Measurements from ENCODE around the gene KLHL29. TPM values are rescaled to one million over a fixed set of nuclear protein-coding genes. Genes with fewer than 3 reads are reported as not detected.

KLHL29 gene
- total and polyA plus RNA-seq, 2 experiments from 2014 or later, result 1.5 to 6.5 TPM

DNA sequence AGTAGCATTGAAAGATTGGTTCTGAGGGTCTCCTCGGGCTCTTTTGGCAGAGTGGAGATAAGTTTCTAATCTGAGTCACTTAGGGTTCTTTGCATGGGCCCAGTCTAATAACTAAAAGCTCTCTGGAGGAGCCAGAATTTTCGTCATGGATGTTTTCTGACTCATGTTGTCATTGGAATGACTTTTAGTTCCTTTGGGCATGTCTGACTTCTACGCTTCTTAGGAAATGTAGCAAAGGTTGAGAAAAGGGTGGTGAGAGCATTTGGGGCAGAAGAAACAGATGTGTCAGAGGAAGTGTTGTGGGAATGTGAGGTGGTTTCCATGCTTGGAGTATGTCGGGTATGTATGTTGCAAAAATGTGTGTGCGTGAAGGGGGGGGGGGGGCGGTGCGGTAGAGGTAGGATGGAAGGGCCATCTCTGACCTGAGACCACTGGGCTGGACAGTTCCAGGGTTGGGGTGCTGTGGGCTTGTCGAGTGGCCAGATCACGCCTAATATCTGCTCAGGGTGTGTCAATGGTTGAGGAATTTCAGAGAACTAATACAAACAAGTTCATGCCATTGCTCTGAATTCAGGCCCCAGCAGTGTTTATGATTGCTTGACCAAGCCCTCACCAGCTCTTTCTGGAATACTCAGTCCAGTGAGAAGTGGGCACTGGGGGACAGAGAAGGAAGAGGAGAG is 26.9 kb downstream of the KLHL29 start (continued):
- TF ChIP-seq, protein P1, sequence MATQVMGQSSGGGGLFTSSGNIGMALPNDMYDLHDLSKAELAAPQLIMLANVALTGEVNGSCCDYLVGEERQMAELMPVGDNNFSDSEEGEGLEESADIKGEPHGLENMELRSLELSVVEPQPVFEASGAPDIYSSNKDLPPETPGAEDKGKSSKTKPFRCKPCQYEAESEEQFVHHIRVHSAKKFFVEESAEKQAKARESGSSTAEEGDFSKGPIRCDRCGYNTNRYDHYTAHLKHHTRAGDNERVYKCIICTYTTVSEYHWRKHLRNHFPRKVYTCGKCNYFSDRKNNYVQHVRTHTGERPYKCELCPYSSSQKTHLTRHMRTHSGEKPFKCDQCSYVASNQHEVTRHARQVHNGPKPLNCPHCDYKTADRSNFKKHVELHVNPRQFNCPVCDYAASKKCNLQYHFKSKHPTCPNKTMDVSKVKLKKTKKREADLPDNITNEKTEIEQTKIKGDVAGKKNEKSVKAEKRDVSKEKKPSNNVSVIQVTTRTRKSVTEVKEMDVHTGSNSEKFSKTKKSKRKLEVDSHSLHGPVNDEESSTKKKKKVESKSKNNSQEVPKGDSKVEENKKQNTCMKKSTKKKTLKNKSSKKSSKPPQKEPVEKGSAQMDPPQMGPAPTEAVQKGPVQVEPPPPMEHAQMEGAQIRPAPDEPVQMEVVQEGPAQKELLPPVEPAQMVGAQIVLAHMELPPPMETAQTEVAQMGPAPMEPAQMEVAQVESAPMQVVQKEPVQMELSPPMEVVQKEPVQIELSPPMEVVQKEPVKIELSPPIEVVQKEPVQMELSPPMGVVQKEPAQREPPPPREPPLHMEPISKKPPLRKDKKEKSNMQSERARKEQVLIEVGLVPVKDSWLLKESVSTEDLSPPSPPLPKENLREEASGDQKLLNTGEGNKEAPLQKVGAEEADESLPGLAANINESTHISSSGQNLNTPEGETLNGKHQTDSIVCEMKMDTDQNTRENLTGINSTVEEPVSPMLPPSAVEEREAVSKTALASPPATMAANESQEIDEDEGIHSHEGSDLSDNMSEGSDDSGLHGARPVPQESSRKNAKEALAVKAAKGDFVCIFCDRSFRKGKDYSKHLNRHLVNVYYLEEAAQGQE (IDR thresholded peaks at IDR 0.05; ENCODE audit: unreplicated experiment), result no peak
- TF ChIP-seq, protein P2, sequence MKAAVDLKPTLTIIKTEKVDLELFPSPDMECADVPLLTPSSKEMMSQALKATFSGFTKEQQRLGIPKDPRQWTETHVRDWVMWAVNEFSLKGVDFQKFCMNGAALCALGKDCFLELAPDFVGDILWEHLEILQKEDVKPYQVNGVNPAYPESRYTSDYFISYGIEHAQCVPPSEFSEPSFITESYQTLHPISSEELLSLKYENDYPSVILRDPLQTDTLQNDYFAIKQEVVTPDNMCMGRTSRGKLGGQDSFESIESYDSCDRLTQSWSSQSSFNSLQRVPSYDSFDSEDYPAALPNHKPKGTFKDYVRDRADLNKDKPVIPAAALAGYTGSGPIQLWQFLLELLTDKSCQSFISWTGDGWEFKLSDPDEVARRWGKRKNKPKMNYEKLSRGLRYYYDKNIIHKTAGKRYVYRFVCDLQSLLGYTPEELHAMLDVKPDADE (IDR thresholded peaks at IDR 0.05), result no peak
- TF ChIP-seq JUNB (IDR thresholded peaks at IDR 0.05; ENCODE audit: unreplicated experiment) (no peak), NANOG (IDR thresholded peaks at IDR 0.05; ENCODE audit: borderline replicate concordance) (no peak)
- TF ChIP-seq, protein P3, sequence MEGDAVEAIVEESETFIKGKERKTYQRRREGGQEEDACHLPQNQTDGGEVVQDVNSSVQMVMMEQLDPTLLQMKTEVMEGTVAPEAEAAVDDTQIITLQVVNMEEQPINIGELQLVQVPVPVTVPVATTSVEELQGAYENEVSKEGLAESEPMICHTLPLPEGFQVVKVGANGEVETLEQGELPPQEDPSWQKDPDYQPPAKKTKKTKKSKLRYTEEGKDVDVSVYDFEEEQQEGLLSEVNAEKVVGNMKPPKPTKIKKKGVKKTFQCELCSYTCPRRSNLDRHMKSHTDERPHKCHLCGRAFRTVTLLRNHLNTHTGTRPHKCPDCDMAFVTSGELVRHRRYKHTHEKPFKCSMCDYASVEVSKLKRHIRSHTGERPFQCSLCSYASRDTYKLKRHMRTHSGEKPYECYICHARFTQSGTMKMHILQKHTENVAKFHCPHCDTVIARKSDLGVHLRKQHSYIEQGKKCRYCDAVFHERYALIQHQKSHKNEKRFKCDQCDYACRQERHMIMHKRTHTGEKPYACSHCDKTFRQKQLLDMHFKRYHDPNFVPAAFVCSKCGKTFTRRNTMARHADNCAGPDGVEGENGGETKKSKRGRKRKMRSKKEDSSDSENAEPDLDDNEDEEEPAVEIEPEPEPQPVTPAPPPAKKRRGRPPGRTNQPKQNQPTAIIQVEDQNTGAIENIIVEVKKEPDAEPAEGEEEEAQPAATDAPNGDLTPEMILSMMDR (conservative IDR thresholded peaks at IDR 0.05; ENCODE audit: low read depth in 2 of 2), result no peak

DNA sequence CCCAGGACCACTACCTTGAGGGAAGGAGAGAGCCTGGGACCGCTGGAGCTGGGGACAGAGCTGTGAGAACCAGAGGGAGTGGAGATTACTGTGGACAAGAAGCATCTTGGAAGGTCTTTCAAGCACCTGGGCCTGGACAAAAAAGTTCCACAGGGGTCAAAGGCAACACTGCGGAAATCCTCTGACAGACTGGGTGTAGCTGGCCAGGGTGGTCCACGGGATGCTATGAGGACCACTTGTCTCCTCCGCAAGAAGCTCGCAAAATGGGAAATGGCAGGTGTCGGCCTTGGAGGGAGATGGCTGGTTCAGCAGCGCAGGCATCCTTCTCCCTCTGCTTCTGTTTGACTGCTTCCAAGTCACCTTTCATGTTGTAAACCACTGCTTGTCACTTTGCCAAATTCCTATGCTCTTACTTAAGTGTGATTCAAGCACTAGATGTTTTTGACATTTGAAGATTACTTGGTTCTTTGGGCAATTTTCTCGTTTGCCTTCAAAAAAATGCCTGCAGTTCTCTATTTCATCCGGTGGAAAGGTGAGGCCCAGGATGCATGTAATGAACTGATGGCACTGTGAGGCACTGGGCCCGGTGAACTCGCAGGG is 27.7 kb downstream of the KLHL29 start:
- DNase-seq (ENCODE audit: low spot score) (no peak), ATAC-seq (no peak)
- H3K27ac ChIP-seq (ENCODE audit: low read depth), result no peak overlapping the region
- Mint-ChIP-seq H3K9me3 (no peaks in the 10 kb centered on the region), H3K4me1 (peaks cover 8% of the 10 kb centered on the region; the same call in 2 of the 3 replicates), H3K36me3 (ENCODE audit: low read depth) (no peaks in the 10 kb centered on the region; the same call in 2 of the 3 replicates), H3K27ac (no peak overlapping the region), H3K27me3 (ENCODE audit: insufficient read depth, low read depth, poor library complexity) (peaks cover 8% of the 10 kb centered on the region), H3K4me3 (no peak overlapping the region)
- no peaks in the 10 kb centered on the region for H3K36me3 ChIP-seq (ENCODE audit: insufficient read depth)
- H3F3A ChIP-seq (replicated peaks; ENCODE audit: low read depth), result no peaks in the 10 kb centered on the region
- no peak overlapping the region for H3K4me2 ChIP-seq
- no peaks in the 10 kb centered on the region for H3K27me3 ChIP-seq (ENCODE audit: insufficient read depth)
- no peak overlapping the region for H2AFZ ChIP-seq
- 0 out of 2 replicates have a peak, but pooled peaks cover 3% of the 10 kb centered on the region for H4K20me1 ChIP-seq (replicated peaks; ENCODE audit: insufficient read depth)
- no peaks in the 10 kb centered on the region for H3K4me1 ChIP-seq (ENCODE audit: insufficient read depth)
- no peak overlapping the region for H3K4me3 ChIP-seq
- H3K79me2 ChIP-seq (replicated peaks; ENCODE audit: insufficient read depth), result no peaks in the 10 kb centered on the region
- H3K9me2 ChIP-seq (ENCODE audit: insufficient read depth), result peaks cover 2% of the 10 kb centered on the region; the same call in 1 of the 2 replicates
- TF ChIP-seq POLR2AphosphoS5 (IDR thresholded peaks at IDR 0.05; ENCODE audit: low read depth) (no peak), NANOG (IDR thresholded peaks at IDR 0.05; ENCODE audit: borderline replicate concordance) (no peak), EZH2phosphoT487 (IDR thresholded peaks at IDR 0.05; ENCODE audit: unreplicated experiment) (no peak)
- TF ChIP-seq, protein P1 (IDR thresholded peaks at IDR 0.05; ENCODE audit: unreplicated experiment), result no peak
